ENCODE data around the gene EPHA2. TPM values are rescaled to one million over a fixed set of nuclear protein-coding genes. Genes with fewer than 3 reads are reported as not detected.

EPHA2 gene
- total RNA-seq, 2 experiments from 2014 or later = 0.15 TPM; not detected in 1

GRCh38 chr1:16178596-16179497 lies 23.0 kb upstream of the EPHA2 start:
- Histone ChIP-seq H3K4me1 (ENCODE audit: insufficient read depth, low read length, poor library complexity, severe bottlenecking) (no peaks in the 10 kb centered on the region), H3K79me2 (ENCODE audit: insufficient read depth, low read depth, low read length) (no peaks in the 10 kb centered on the region), H3K9me2 (ENCODE audit: insufficient read depth, low read length) (no peaks in the 10 kb centered on the region), H3K4me3 (ENCODE audit: low read depth, low read length, poor library complexity, severe bottlenecking) (no peak overlapping the region), H4K20me1 (ENCODE audit: insufficient read depth, low read length) (no peaks in the 10 kb centered on the region), H3K9me3 (ENCODE audit: low read length) (no peaks in the 10 kb centered on the region), H3K4me2 (ENCODE audit: low read length) (no peak overlapping the region), H3K27ac (ENCODE audit: low read depth, low read length, poor library complexity, severe bottlenecking) (no peak overlapping the region), H3K36me3 (ENCODE audit: insufficient read depth, low read length) (no peaks in the 10 kb centered on the region), H2AFZ (ENCODE audit: low read length) (no peak overlapping the region)
- DNase-seq (ENCODE audit: low spot score) = no peak
- intact Hi-C loops (cut with micrococcal nuclease; ENCODE audit: unreplicated experiment) = no loop called here
- BruUV-seq (replicated peaks) = no TSS peak
- TF ChIP-seq CTCF (conservative IDR thresholded peaks at IDR 0.05; ENCODE audit: low read length) (no peak), EZH2phosphoT487 (IDR thresholded peaks at IDR 0.05; ENCODE audit: borderline replicate concordance, low read depth, low read length) (no peak)
- ChIA-PET POLR2A (no interaction called here), CTCF (ENCODE audit: unreplicated experiment) (no interaction called here)

GRCh38 chr1:16177306-16177705 lies 21.4 kb upstream of the EPHA2 start:
- Histone ChIP-seq H3K79me2 (ENCODE audit: insufficient read depth, low read depth, low read length) (no peaks in the 10 kb centered on the region), H3K27ac (ENCODE audit: low read depth, low read length, poor library complexity, severe bottlenecking) (no peak overlapping the region), H3K4me3 (ENCODE audit: low read depth, low read length, poor library complexity, severe bottlenecking) (no peak overlapping the region), H2AFZ (ENCODE audit: low read length) (no peak overlapping the region), H3K36me3 (ENCODE audit: insufficient read depth, low read length) (no peaks in the 10 kb centered on the region), H4K20me1 (ENCODE audit: insufficient read depth, low read length) (no peaks in the 10 kb centered on the region), H3K4me1 (ENCODE audit: insufficient read depth, low read length, poor library complexity, severe bottlenecking) (no peaks in the 10 kb centered on the region), H3K9me2 (ENCODE audit: insufficient read depth, low read length) (no peaks in the 10 kb centered on the region), H3K4me2 (ENCODE audit: low read length) (no peak overlapping the region), H3K9me3 (ENCODE audit: low read length) (no peaks in the 10 kb centered on the region)
- no peak for DNase-seq (ENCODE audit: low spot score)
- ChIA-PET CTCF (ENCODE audit: unreplicated experiment) (no interaction called here), POLR2A (no interaction called here)
- TF ChIP-seq CTCF (conservative IDR thresholded peaks at IDR 0.05; ENCODE audit: low read length) = no peak
- intact Hi-C loops (cut with micrococcal nuclease; ENCODE audit: unreplicated experiment) = no loop called here
- no TSS peak for BruUV-seq (replicated peaks)

GRCh38 chr1:16176653-16177052 lies 20.8 kb upstream of the EPHA2 start:
- H3K9me2 ChIP-seq (ENCODE audit: insufficient read depth, low read length) = no peaks in the 10 kb centered on the region
- no peak overlapping the region for H3K4me2 ChIP-seq (ENCODE audit: low read length)
- no peak overlapping the region for H3K4me3 ChIP-seq (ENCODE audit: low read depth, low read length, poor library complexity, severe bottlenecking)
- POLR2A ChIA-PET = no interaction called here
- no peak overlapping the region for H2AFZ ChIP-seq (ENCODE audit: low read length)
- H3K36me3 ChIP-seq (ENCODE audit: insufficient read depth, low read length) = no peaks in the 10 kb centered on the region
- no peaks in the 10 kb centered on the region for H3K9me3 ChIP-seq (ENCODE audit: low read length)
- no peak overlapping the region for H3K27ac ChIP-seq (ENCODE audit: low read depth, low read length, poor library complexity, severe bottlenecking)
- DNase-seq (ENCODE audit: low spot score) = no peak
- intact Hi-C loops (cut with micrococcal nuclease; ENCODE audit: unreplicated experiment) = no loop called here
- no peaks in the 10 kb centered on the region for H4K20me1 ChIP-seq (ENCODE audit: insufficient read depth, low read length)
- CTCF ChIA-PET (ENCODE audit: unreplicated experiment) = no interaction called here
- H3K79me2 ChIP-seq (ENCODE audit: insufficient read depth, low read depth, low read length) = no peaks in the 10 kb centered on the region
- no peaks in the 10 kb centered on the region for H3K4me1 ChIP-seq (ENCODE audit: insufficient read depth, low read length, poor library complexity, severe bottlenecking)
- no TSS peak for BruUV-seq (replicated peaks)
- TF ChIP-seq CTCF (conservative IDR thresholded peaks at IDR 0.05; ENCODE audit: low read length) = no peak
- no peak for TF ChIP-seq EZH2phosphoT487 (IDR thresholded peaks at IDR 0.05; ENCODE audit: borderline replicate concordance, low read depth, low read length)

Measured in OCI-LY7 (cell line).